CD14-positive monocyte (primary cell): ENCODE results near the gene PDZRN3. TPM values are rescaled to one million over a fixed set of nuclear protein-coding genes. Genes with fewer than 3 reads are reported as not detected.

ENCODE experiments used
- DNase-seq, 3 donors: peaks; one replicate each; pipeline ENCODE4 v3.0.0-alpha.2; 2011 to 2022
- H2AFZ ChIP-seq: 2 replicates; pipeline ENCODE4 v1.6.0; 2012; ENCODE audit warnings: mild to moderate bottlenecking, low read depth, low read length, inconsistent platforms; ENCODE audit not compliant: insufficient read depth, poor library complexity, severe bottlenecking
- H3K27ac ChIP-seq, 2 donors: 1 replicate in 1 of 2; 2 replicates in 1 of 2; pipeline ENCODE4 v1.5.1; 2012 to 2013; ENCODE audit warnings: low read length in 2 of 2, control low read depth in 1 of 2, inconsistent platforms in 1 of 2, low read depth in 1 of 2, mild to moderate bottlenecking in 1 of 2
- H3K27me3 ChIP-seq, 2 donors: one replicate each; pipeline versions ENCODE4 v1.6.0 to v1.6.1; 2011 to 2013; ENCODE audit warnings: low read length in 2 of 2; ENCODE audit not compliant: control insufficient read depth in 2 of 2, insufficient read depth in 2 of 2
- H3K36me3 ChIP-seq, 2 donors: replicated peaks in 1 of 2; 1 replicate in 1 of 2; 2 replicates in 1 of 2; pipeline versions ENCODE4 v1.5.1 to v1.6.1; 2012 to 2013; ENCODE audit warnings: low read length in 2 of 2, control low read depth in 1 of 2, inconsistent platforms in 1 of 2, mild to moderate bottlenecking in 1 of 2; ENCODE audit not compliant: insufficient read depth in 2 of 2, control insufficient read depth in 1 of 2
- H3K4me1 ChIP-seq, 2 donors: 1 replicate in 1 of 2; 2 replicates in 1 of 2; pipeline versions ENCODE4 v1.5.1 to v1.6.1; 2012 to 2013; ENCODE audit warnings: low read length in 2 of 2, control low read depth in 1 of 2, inconsistent platforms in 1 of 2, mild to moderate bottlenecking in 1 of 2, moderate library complexity in 1 of 2; ENCODE audit not compliant: insufficient read depth in 2 of 2, control insufficient read depth in 1 of 2
- H3K4me2 ChIP-seq: replicated peaks from 2 replicates; pipeline ENCODE3; 2012; ENCODE audit warnings: low read length, moderate library complexity, mild to moderate bottlenecking; ENCODE audit not compliant: poor library complexity, severe bottlenecking; ENCODE audit errors: extremely low read depth
- H3K4me3 ChIP-seq, 3 experiments: fragments of 200-600 bp in 1 of 3; sonication (generic) in 1 of 3; replicated peaks in 1 of 3; 1 replicate in 2 of 3; 2 replicates in 1 of 3; pipeline ENCODE4 v1.5.1; 2011 to 2013; ENCODE audit warnings: low read length in 3 of 3, mild to moderate bottlenecking in 3 of 3, control low read depth in 2 of 3, low read depth in 2 of 3, inconsistent platforms in 1 of 3, moderate library complexity in 1 of 3
- H3K79me2 ChIP-seq: 2 replicates; pipeline ENCODE4 v1.6.0; 2012; ENCODE audit warnings: mild to moderate bottlenecking, control low read depth, inconsistent platforms, low read length, moderate library complexity; ENCODE audit not compliant: insufficient read depth
- H3K9ac ChIP-seq: 2 replicates; pipeline ENCODE4 v1.6.0; 2017; ENCODE audit warnings: low read length, mild to moderate bottlenecking; ENCODE audit not compliant: insufficient read depth, poor library complexity, severe bottlenecking
- H3K9me3 ChIP-seq, 2 donors: replicated peaks in 1 of 2; 1 replicate in 1 of 2; 2 replicates in 1 of 2; pipeline versions ENCODE4 v1.5.1 to v1.6.1; 2012 to 2013; ENCODE audit warnings: low read length in 2 of 2, control low read depth in 1 of 2; ENCODE audit not compliant: control insufficient read depth in 1 of 2, insufficient read depth in 1 of 2
- H4K20me1 ChIP-seq: 2 replicates; pipeline ENCODE4 v1.6.0; 2012; ENCODE audit warnings: mild to moderate bottlenecking, low read length, control low read depth, moderate library complexity; ENCODE audit not compliant: insufficient read depth
- H3K27ac Mint-ChIP-seq, 7 donors: one replicate each; pipeline ENCODE4 v1.8.0; 2020; ENCODE audit warnings: mild to moderate bottlenecking in 7 of 7, mixed read lengths in 7 of 7, moderate library complexity in 6 of 7, inconsistent platforms in 2 of 7
- H3K27me3 Mint-ChIP-seq, 3 donors: one replicate each; pipeline ENCODE4 v1.8.0; 2021 to 2022; ENCODE audit warnings: low read depth in 3 of 3, mild to moderate bottlenecking in 3 of 3, mixed read lengths in 3 of 3, moderate library complexity in 3 of 3, inconsistent platforms in 1 of 3
- H3K36me3 Mint-ChIP-seq, 2 donors: one replicate each; pipeline ENCODE4 v1.8.0; 2020; ENCODE audit warnings: mixed read lengths in 2 of 2, inconsistent platforms in 1 of 2, mild to moderate bottlenecking in 1 of 2
- H3K4me1 Mint-ChIP-seq: one replicate; pipeline ENCODE4 v1.8.0; 2020; ENCODE audit warnings: mild to moderate bottlenecking, mixed read lengths
- H3K4me3 Mint-ChIP-seq, 2 donors: one replicate each; pipeline ENCODE4 v1.8.0; 2020; ENCODE audit warnings: mild to moderate bottlenecking in 2 of 2, mixed read lengths in 2 of 2, moderate library complexity in 1 of 2
- H3K9me3 Mint-ChIP-seq, 7 donors: one replicate each; pipeline ENCODE4 v1.8.0; 2020 to 2022; ENCODE audit warnings: mixed read lengths in 7 of 7, mild to moderate bottlenecking in 6 of 7, moderate library complexity in 6 of 7, inconsistent platforms in 2 of 7
- CTCF ChIP-seq: fragments of 200-600 bp; IDR thresholded peaks from one replicate; pipeline ENCODE4 v1.8.0; 2022; ENCODE audit warnings: antibody characterized with exemption, mild to moderate bottlenecking
- WGBS: methylation state at CpG from one replicate; pipeline ENCODE4 v1.1.5; 2013; ENCODE audit warnings: missing lambda C conversion rate; ENCODE audit not compliant: insufficient coverage; 5-methylcytosine and 5-hydroxymethylcytosine counted together
- intact Hi-C, 2 donors: fragments of 100-400 bp; cut with micrococcal nuclease; formaldehyde crosslinking; loops; one replicate each; pipeline versions ENCODE4 v1.15.0 to v1.15.1; 2023
- polyA plus RNA-seq, 3 donors: library from polyadenylated mRNA; depleted of rRNA in 1 of 3; unstranded in 2 of 3; stranded (reverse) in 1 of 3; fragments of 300-500 nt in 2 of 3; fragments of >200 nt in 1 of 3; fragmentation: Illumina TruSeq in 2 of 3; gene quantifications; 1 replicate in 2 of 3; 2 replicates in 1 of 3; pipeline ENCODE4 v1.2.3, GENCODE V29; 2012 to 2021

The PDZRN3 gene
- polyA plus RNA-seq, 3 donors = not detected

GRCh38 chr3:73389117-73389813 is 235.5 kb downstream of the PDZRN3 start:
- no peak overlapping the region for H3K27ac Mint-ChIP-seq
- H4K20me1 ChIP-seq = no peaks in the 10 kb centered on the region
- H3K4me3 ChIP-seq = no peak overlapping the region
- no peaks in the 10 kb centered on the region for H3K4me1 ChIP-seq
- H3K9ac ChIP-seq = no peak overlapping the region
- intact Hi-C loops = no loop called here
- no peaks in the 10 kb centered on the region for H3K4me1 Mint-ChIP-seq
- H3K9me3 Mint-ChIP-seq = peaks cover 6 to 13% (median 11%) of the 10 kb centered on the region in 7 donors
- no peaks in the 10 kb centered on the region for H3K27me3 ChIP-seq
- no peak for TF ChIP-seq CTCF
- no peak overlapping the region for H3K27ac ChIP-seq
- H3K4me3 Mint-ChIP-seq = no peak overlapping the region
- H3K36me3 ChIP-seq = no peaks in the 10 kb centered on the region
- H3K27me3 Mint-ChIP-seq = peaks cover 2 to 5% (median 5%) of the 10 kb centered on the region in 3 donors
- no peaks in the 10 kb centered on the region for H3K79me2 ChIP-seq
- no peak overlapping the region for H2AFZ ChIP-seq
- 91% methylated on average over 7 of the region's 10 CpGs for WGBS
- DNase-seq = no peak
- H3K36me3 Mint-ChIP-seq = no peaks in the 10 kb centered on the region
- H3K9me3 ChIP-seq = peaks cover 7 to 10% of the 10 kb centered on the region in 2 donors
- H3K4me2 ChIP-seq = no peak overlapping the region

- intact Hi-C loops = no loop called here
- H3K27me3 Mint-ChIP-seq = peaks cover 0 to 9% (median 4%) of the 10 kb centered on the region in 3 donors
- no peak overlapping the region for H3K27ac ChIP-seq
Measured at GRCh38 chr3:73385568-73385967, 239.2 kb downstream of the PDZRN3 start.

More at GRCh38 chr3:73385568-73385967, 239.2 kb downstream of the PDZRN3 start:
- H3K36me3 Mint-ChIP-seq = no peaks in the 10 kb centered on the region
- no peaks in the 10 kb centered on the region for H4K20me1 ChIP-seq
- no peaks in the 10 kb centered on the region for H3K27me3 ChIP-seq
- no peak overlapping the region for H2AFZ ChIP-seq
- H3K9ac ChIP-seq = no peak overlapping the region
- WGBS = 95% methylated on average over 3 of the region's 4 CpGs
- H3K36me3 ChIP-seq = no peaks in the 10 kb centered on the region
- no peaks in the 10 kb centered on the region for H3K4me1 ChIP-seq
- no peak overlapping the region for H3K4me2 ChIP-seq
- no peak overlapping the region for H3K4me3 Mint-ChIP-seq
- H3K27ac Mint-ChIP-seq = no peak overlapping the region
- no peak for DNase-seq
- TF ChIP-seq CTCF = no peak
- no peak overlapping the region for H3K4me3 ChIP-seq
- no peaks in the 10 kb centered on the region for H3K4me1 Mint-ChIP-seq
- peaks cover 13 to 20% (median 15%) of the 10 kb centered on the region in 7 donors for H3K9me3 Mint-ChIP-seq
- peaks cover 11 to 14% of the 10 kb centered on the region in 2 donors for H3K9me3 ChIP-seq
- no peaks in the 10 kb centered on the region for H3K79me2 ChIP-seq
